Stimulated activated CD8-positive, alpha-beta memory T cell treated with anti-CD3 and anti-CD28 coated beads, Interleukin-15, amount 100 ng/mL, for 1 hour (primary cell): ENCODE measurements around the gene ATP2B3.

ENCODE experiments used
- DNase-seq: peaks from one replicate; pipeline ENCODE4 v3.0.0-alpha.2; 2020; ENCODE audit warnings: low read depth

The ATP2B3 gene

GRCh38 chrX:153611298-153612095 lies 94.1 kb downstream of the ATP2B3 start:
- no peak for DNase-seq

GRCh38 chrX:153612413-153612812 lies 95.0 kb downstream of the ATP2B3 start:
- no peak for DNase-seq

- no peak for DNase-seq
Observed at GRCh38 chrX:153614818-153615217, 97.4 kb downstream of the ATP2B3 start.

- no peak for DNase-seq
Observed at GRCh38 chrX:153620576-153620975, 103.1 kb downstream of the ATP2B3 start.

GRCh38 chrX:153621949-153622598 lies 104.6 kb downstream of the ATP2B3 start:
- DNase-seq, result no peak

- DNase-seq, result no peak
Observed at GRCh38 chrX:153622661-153623309, 105.3 kb downstream of the ATP2B3 start.

GRCh38 chrX:153623310-153624029 lies 106.0 kb downstream of the ATP2B3 start:
- no peak for DNase-seq

GRCh38 chrX:153624196-153625091 lies 107.0 kb downstream of the ATP2B3 start:
- DNase-seq, result no peak

- no peak for DNase-seq
Observed at GRCh38 chrX:153625271-153626024, 108.0 kb downstream of the ATP2B3 start.

GRCh38 chrX:153626025-153626633 lies 108.7 kb downstream of the ATP2B3 start:
- DNase-seq, result no peak

- no peak for DNase-seq
Observed at GRCh38 chrX:153626863-153627674, 109.6 kb downstream of the ATP2B3 start.

- DNase-seq, result no peak
Observed at GRCh38 chrX:153627675-153628111, 110.3 kb downstream of the ATP2B3 start.

- no peak for DNase-seq
Observed at GRCh38 chrX:153628129-153628528, 110.7 kb downstream of the ATP2B3 start.

GRCh38 chrX:153628665-153629064 lies 111.2 kb downstream of the ATP2B3 start:
- DNase-seq, result no peak

GRCh38 chrX:153631346-153631745 lies 113.9 kb downstream of the ATP2B3 start:
- no peak for DNase-seq

GRCh38 chrX:153631907-153632594 lies 114.6 kb downstream of the ATP2B3 start:
- no peak for DNase-seq
